ENCODE data around the gene SAMD5.

The SAMD5 gene

DNA sequence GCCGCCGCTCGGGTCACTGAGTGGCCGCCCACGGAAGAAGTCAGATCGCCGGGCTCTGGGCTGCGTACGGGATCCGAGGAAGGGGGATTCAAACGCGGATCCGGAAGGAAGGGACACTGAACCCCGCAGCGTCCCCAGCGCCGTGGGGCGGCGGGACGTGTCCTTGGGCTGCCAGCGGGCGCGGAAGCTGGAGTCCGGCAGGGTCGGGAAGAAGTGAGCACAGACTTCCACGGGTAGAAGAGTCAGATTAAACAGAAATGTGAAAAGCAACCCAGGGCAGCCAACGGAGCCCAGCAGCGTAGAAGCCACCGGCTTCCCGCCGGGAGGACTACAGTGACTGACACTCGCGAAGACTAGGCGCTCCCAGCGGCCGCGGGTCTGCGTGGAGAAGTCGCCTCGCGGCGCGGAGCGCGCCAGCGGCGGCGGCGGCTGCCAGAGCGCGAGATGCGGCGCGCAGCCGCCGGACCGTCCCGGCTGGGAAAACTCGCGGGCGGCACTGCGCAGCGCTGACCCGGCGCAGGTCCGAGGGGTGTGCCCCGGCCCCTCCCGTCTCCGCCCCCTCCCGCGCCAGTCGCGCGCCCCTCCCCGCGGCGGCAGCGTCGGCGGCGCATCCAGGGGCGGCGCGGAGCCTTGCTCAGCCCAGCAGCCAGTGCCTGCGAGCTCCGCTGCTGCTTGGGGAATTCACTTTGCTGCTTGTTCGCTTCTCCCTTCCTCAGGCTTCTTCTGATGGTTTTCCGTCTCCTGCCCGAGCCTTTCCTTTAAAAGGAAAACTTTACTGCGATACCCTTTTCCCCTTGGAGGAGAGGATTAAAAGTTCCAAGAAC lies at the start of gene SAMD5:
Gene SAMD5, plus strand, starts transcription at position 649 of the 824 bp plus-strand sequence. CDS start 239 bp downstream, outside the sequence.
- DNase-seq, result no peak

DNA sequence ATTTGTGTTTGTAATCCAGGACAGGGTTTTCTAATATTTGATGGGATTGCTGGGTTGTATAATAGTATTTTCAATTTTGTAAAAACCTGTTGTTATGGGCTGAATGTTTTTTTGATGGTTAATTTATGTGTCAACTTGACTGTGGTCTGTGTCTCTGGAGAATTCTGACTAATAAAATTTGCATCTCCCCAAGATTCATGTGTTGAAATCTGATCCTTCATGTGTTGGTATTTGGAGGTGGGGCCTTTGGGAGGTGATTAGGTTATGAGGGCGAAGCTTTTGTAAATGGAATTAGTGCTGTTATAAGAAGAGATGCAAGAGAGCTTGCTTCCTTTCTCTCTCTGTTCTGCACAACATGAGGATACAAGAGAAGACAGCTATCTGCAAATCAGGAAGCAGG lies 48.7 kb upstream of the SAMD5 start:
- DNase-seq, result no peak

DNA sequence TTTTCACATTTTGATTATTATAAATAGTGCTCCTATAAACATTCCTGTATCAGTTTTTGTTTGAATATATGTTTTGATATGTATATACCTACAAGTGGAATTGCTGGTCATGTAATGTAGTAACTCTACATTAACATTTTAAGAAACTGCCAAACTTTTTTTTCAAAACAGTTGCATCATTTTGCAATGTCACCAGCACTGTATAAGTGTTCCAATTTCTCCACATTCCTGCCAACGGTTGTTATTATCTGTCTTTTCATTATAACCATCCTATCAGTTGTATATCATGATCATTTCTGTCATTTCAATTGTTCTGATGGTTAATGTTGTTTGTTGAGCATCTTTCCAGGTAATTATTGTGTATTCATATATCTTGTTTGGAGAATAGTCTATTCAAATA lies 44.8 kb upstream of the SAMD5 start:
- no peak for DNase-seq

DNA sequence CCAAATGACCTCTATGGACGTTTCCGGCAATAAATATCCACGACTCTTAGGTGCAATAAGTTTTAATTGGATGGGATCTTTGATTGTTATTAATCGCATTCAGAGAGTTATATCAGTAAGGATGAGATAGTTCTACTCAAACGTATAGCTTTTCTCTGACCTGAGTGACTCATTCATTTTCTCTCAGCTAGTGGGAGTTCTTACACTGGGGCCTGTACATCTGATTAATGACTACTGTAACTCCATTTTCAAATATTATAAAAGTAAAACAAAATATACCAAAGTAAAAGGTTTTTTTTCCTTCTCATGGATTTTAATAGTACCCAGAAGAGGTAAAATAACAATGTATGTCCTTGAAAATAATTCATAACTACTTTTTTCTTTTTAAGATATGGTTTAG lies 41.1 kb upstream of the SAMD5 start:
- no peak for DNase-seq

DNA sequence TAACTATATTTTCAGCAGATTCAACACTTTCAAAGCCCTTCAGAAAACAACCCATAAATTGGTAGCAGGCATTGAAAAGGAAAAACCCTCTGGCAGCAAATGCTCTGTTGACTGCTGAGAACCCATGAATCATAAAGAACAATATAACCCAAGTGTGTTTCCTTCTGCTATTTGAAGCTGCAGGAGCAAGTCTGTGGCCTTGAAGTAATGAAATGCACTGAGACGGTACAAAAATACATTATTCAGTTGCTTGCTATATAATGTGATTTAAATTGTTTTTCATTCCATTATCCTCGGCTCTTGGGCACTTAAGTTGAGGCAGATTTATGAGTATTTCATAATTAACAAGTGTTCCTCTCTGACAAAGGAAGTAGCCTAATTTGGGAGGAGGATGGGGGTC lies 40.6 kb upstream of the SAMD5 start:
- DNase-seq, result no peak

DNA sequence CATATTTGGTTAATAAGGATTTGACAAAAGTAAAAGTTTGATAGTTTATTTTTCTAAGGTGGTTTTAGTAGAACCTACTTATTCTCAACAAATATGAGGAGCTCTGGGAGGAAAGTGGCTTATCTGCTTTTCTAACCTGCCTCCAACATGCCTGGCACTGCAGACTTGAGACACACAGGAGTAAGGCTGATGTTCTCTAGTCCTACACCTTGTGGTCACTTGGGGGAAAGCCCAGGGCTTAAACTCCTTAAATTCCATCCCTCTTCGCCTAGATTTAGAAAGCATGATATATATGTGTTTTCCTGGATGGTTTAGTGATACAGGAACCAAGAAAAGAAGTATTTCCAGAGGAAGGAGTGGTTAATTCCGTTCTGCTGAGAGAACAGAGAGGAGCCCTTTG lies 39.9 kb upstream of the SAMD5 start:
- no peak for DNase-seq

DNA sequence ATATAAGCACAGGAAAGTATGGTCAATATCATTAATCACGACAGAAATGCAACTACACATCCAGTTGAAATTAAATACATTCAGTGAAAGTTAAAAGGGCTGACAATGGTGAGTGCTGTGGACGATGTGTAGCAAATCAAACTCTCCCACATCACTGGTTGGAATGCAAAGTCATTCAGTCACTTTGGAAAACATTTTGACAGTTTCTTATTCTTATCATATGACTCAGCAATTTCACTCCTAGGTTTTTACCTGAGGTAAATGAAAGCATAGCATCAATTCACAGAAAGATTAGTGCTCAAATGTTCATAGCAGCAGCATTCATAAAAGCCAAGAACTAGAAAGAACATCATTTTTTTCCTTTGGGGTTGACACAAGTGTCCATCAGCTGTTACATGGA lies 28.6 kb upstream of the SAMD5 start:
- DNase-seq, result no peak

DNA sequence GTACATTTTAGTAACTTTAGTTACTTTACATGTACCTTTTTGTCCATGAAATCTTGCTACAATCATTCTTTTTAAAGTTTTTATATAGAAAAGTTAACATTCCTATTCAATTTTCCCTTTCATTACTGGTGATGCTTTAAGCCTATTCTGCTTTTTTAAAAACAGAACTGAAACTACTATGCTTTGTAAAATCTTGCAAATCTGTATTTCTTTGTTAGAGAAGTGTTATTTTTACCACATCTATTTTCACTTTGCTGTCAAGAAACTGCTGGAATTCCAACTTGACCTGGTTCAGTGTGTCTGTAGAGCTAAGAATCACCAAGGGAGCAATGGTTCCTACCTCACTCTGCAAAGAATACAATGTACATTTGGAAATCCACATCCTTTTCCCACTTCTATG lies 21.8 kb upstream of the SAMD5 start:
- no peak for DNase-seq

DNA sequence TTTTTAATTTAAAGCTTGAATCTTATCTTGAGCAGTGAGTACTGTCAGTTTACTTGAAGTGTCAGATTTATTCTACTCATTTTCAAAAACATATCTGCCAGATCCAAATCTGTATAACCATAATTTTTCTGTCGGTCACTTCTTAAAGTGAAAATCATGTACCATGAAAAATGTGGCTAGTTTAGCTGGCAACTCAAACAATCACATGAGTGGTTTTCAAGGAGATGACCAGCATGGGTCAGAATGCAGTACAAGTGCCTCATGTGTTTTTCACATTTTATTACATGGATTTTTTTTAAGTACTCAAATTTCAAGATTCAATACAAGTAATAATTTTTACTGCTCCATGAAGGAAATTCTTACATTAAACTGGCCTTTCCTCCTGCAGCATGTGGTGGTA lies 11.0 kb upstream of the SAMD5 start:
- no peak for DNase-seq

DNA sequence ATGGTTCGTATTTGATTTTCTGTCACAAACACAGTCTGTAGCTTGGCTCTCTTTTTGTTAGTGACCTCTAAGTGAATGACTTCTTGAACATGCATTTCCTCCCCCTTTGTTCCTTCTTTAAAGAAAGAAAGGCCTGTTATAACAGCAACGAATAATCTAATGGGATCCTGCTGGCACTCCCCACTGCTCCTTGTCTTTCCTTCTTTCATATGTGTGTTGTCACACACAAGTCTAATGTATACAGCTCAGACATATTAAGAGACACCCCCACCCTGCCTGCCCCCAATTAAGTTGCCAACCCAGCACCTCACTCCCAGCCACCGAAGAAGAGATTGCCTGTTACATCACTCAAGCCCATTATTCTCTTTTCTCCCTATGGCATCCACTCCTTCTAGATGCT lies 4.9 kb upstream of the SAMD5 start:
- no peak for DNase-seq

DNA sequence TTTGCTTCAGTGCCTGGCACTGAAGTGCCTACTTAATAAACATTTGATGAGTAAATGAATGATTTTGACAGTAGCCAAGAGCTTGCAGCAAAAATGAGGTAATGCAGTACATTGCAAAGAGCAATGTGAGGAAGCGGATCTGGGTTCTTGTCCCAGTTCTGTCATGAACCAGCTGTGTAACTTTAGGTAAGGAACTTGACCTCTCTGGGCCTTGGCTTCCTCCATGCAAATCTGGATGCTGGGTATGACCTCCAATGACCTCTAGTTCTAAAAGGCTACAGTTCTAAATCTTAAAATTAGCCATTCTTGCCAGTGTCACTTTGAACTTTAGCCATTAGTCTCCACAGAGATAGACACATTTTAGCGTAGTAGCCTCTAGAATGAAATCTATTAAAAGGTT lies 3.6 kb upstream of the SAMD5 start:
- no peak for DNase-seq

DNA sequence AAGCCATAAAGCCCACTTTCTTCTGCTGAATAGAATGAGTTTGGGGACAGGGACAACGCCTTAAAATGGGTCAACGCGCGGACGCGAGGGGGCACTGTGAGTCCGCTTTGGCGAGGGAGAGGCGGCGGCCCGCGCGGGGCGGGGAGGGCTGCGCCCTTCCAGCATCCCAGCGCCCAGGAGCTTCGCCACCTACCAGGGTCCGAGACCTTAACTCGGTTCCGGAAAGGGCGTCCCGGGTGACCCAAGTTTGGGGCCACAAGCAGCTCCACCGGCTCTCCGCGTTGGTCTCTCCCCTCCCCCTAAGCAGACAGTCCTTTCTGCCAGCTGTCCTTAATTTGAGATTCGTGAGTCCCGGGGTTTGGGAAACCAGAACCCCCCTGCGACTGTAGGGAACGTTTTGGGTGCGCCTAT lies 1.8 kb upstream of the SAMD5 start:
- DNase-seq, result peak; percentile 39

DNA sequence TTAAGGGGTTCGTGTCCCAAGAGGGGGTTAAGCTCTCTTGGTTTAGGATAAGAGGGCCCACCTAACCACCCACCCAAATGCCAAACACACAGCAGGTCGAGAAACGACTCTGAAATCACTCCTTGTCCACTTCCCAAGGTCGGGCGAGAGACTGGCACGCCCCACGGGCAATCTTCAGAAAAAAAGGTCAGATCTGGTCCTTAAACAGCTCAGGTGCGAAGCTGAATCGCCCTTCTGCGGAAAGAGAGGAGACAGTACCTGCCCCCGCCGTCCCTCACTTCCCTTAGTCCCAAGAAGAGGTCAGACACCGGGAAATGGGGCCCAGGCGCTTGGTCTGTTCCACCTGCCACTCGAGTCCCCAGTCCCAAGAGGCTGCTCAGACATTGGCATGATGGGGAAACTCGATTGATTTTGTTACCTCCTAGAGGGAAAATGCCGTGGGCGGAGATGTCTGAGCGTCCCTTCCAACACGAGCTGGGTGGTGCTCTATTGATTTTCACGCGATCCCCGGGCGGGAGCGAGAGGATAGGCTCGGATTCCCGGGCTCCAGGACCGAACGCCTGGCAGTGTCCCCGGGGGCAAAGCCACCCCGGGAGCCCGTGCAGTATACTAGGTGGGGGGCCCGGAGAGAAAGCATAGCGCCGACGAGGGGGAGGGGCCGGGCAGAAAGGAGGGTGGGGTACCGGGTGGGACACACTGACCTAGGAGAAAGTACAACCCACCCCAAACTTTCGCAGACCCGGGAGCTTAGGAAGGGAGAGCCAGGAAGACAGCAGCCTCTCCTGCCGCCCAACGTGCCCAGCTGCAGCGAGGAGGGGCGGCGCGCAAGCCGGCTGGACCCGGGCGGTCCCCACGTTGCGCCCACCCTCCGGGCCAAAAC lies 1.1 kb upstream of the SAMD5 start:
- no peak for DNase-seq

DNA sequence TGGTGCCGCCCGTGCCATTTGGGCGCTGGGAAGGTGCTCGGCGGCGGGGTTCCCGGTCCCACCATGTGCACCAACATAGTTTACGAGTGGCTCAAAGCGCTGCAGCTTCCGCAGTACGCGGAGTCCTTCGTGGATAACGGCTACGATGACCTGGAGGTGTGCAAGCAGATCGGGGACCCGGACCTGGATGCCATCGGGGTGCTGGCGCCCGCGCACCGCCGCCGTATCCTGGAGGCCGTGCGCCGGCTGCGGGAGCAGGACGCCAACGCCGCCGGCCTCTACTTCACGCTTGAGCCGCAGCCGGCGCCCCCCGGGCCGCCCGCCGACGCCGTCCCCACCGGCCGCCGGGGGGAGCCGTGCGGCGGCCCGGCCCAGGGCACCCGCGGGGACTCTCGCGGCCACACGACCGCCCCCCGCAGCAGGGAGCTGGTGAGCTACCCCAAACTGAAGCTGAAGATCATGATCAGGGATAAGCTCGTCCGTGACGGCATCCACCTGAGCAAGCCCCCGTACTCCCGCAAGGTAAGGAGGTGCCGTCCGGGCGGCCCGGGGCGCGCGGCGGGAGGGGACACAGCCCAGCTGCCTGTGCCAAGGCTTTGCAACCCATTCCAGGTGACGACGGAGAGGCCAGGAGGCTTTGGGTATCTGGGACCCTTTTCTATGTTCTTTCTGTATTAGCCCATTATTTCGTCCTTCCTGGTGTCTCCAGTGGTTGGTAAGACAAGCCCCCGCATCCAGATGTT lies 547 bp downstream of the SAMD5 start:
- DNase-seq, result no peak

DNA sequence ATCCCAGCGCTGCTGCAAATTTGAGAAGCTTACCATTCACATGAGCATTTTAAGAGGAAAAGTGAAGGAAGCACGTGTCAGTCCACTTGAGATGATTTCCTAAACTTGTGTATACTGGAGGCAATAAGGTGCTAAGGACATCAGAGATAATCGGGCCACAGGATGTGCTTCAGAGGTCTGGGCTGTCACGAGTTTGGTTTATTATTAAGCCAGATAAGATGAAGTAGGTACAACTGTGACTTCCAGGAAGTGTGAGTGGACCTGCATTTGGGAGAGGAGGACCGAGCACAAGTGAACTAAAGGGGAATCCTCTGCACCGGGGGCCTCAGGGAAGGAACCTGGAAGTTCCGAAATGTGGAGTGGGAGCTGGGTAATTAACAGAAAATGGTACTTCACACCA lies 1.4 kb downstream of the SAMD5 start:
- DNase-seq, result no peak

DNA sequence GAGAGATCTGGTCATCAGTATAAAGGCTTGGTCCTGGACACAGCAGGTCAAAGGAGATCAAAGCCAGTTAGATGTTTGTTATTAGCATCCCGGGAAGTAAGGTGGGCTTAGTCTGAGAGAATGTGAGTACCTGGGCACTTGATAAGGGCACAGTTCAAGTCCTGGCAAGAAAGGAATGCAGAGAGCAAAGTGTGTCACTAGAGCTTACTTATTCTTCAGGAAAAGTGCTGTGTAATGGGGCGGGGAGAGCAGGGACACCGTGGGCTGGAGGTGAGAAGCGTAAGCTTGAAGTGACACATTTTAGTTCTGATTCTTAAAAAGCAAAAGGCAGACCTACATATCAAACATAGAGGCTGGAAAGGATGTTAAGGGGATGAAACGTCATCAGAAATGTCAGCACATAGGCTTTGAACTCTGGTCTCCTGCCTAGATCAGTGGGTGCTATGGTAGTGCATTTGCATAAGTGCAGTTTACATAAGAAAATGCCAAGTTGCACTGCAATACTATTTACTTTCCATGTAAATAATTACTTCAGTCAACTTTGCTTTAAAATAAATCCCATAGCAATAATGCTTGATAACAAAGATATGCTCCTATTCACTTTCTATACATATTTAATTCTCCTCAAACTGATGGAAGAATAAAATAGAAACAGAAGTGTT lies 2.6 kb downstream of the SAMD5 start:
- no peak for DNase-seq

DNA sequence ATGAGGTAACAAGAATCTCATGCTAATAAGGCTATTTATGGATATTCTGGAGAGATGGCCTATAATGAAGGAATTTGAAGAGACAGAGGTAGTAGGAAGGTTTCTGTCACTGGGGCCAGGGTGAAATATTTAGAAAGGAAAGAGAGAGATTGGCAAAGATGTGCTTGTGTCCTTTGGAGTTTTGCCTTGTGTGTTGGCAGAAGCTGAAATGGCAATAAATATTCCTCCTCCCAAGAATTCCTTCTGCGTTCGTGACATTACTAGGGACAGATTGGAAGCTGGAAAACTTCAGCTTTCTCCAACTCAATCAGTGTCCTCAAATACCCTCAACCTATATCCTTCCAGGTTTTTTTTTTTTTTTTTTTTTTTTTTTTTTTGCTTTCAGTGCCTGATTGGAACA lies 6.3 kb downstream of the SAMD5 start:
- DNase-seq, result no peak

DNA sequence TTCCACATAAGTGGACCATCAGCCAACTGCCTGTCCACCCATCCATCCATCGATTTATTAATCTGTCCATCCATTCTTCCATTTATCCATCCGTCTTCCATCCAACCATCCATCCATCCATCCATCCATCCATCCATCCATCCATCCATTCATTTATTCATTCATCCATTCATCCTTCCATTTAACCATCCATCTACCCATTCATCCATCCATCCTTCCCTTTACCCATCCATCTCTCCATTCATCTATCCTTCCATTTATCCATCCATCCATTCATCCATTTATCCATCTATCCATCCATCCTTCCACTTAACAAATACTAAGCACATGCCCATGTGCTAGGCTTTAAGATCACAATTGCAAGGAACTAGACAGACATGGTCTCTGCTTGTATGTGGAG lies 6.8 kb downstream of the SAMD5 start:
- DNase-seq, result no peak

DNA sequence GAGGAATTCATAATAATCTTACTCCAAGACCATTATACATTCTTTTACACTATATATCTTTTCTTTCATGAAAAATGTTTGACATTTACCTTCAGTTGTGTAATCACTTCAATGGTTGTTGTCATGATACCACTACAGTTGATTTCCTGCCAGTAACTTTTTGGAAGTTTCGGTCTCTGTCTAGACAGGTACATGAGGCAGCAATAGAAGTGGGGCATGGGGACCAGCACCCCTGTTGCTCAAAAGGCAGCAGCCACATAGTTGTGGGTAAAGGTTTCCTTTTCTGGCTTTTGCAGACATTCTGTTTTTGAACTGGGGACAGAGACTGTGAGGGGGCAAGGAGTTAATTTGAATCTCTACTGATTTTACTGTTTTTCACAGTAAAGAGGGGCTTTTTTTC lies 14.1 kb downstream of the SAMD5 start:
- DNase-seq, result no peak

DNA sequence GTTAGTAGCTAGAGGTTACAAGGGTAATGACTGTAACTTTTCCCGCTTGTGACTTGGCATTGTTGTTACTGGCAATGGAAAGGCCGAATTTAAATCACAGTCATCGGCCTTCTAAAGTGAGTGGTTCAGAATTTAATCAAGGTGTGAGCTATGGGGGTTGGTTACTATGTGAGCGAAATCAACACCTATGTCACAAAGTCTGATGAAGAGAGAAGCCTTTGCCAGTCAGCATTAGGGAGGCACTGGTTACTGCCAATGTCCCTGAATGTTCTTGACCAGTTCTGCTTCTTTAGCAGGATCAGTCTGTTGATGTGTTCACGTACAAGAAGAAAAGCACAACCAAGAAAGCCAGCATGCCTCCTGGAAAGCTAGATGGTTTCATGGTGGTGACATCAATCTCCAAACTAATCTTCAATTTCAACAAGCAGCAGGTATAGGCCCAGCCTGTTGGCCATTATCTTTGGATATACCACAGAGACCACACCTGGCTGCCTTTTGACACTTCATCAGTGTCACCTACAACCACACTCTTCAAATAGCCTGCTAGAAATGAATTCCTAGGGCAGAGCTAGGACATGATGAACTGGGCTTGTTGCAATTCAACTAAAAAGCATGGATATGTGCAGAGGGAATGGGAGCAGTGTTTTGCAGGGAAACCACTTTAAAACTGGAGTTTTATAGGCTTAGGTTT lies 17.2 kb downstream of the SAMD5 start:
- DNase-seq, result no peak

DNA sequence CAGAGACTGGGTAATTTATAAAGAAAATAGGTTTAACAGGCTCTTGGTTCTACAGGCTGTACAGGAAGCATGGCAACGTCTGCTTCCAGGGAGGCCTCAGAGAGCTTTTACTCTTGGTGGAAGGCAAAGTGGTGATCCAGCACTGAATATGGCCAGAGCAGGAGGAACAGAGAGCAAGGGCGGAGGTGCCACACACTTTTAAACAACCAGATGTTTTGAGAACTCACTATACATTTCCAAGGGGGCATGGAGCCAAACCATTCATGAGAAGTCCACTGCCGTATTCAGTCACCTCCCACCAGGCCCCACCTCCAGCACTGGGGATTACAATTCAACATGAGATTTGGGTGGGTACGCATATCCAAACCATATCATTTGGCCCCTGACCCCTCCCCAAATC lies 18.7 kb downstream of the SAMD5 start:
- no peak for DNase-seq

DNA sequence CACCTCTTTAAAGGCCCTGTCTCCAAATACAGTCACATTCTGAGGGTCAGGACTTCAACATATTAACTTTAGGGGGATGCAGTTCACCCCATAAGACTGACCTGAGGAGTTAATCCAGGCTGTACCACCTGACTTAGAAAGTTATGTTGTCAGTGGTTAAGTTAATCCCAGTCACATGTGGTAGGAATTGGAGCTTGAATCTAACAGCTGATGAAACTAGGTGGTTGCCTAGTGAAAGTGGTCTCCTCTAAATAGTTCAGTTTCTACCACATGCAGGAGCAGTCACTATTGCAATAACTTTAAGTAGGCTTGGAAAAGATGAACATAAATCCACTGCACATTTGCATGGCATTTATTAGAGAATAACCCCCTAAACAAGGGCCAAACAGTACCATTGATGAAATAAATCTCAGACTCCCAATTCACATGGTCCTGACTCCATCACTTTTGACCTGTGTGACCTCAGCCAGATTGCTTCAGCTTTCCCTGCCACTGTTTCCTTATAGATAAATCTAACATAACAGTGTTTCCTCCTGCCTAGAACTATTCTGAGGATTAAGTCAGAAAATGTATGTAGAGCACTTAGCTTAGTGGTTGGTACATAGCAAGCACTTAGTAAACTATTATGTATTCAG lies 20.1 kb downstream of the SAMD5 start:
- no peak for DNase-seq

Measured in activated naive CD4-positive, alpha-beta T cell treated with Interleukin-2 at 50 U/mL for 16 hours (primary cell).